ENCODE measurements around the gene CAPZB. TPM values are rescaled to one million over a fixed set of nuclear protein-coding genes. Genes with fewer than 3 reads are reported as not detected.

The CAPZB gene
- polyA plus RNA-seq, 1 donor from 2014 or later, result 159 TPM

- no peak for TF ChIP-seq RAD21 (conservative IDR thresholded peaks at IDR 0.05)
- no peak for TF ChIP-seq TAF1 (IDR thresholded peaks at IDR 0.05; ENCODE audit: low read depth)
- TF ChIP-seq CTCF (IDR thresholded peaks at IDR 0.05; ENCODE audit: poor library complexity, severe bottlenecking), result peak; percentile 25
- no peaks in the 10 kb centered on the region for H3K27me3 ChIP-seq (ENCODE audit: insufficient read depth, low read depth, low read length)
- no peaks in the 10 kb centered on the region for H4K20me1 ChIP-seq (ENCODE audit: insufficient read depth)
- H3K79me2 ChIP-seq (replicated peaks; ENCODE audit: insufficient read depth, low read length), result no peaks in the 10 kb centered on the region
- no peaks in the 10 kb centered on the region for H3K9me3 ChIP-seq (ENCODE audit: low read length)
- H3K9me2 ChIP-seq (ENCODE audit: insufficient read depth, low read length), result no peaks in the 10 kb centered on the region
- no peaks in the 10 kb centered on the region for H3F3A ChIP-seq (ENCODE audit: insufficient read depth, low read length, poor library complexity, severe bottlenecking)
- no peak overlapping the region for H3K4me3 ChIP-seq (ENCODE audit: low read length)
- no peak overlapping the region for H2AFZ ChIP-seq (ENCODE audit: low read depth, low read length)
- no peak overlapping the region for H3K4me2 ChIP-seq (ENCODE audit: low read length)
- no peak overlapping the region for H3K27ac ChIP-seq (ENCODE audit: low read length)
- no peak overlapping the region for H3K9ac ChIP-seq (ENCODE audit: low read length)
- peaks cover 12% of the 10 kb centered on the region for H3K36me3 ChIP-seq (ENCODE audit: insufficient read depth, low read length)
Measured at GRCh38 chr1:19374083-19374801, 111.1 kb downstream of the CAPZB start.

- no peak overlapping the region for H3K4me3 ChIP-seq (ENCODE audit: low read length)
- H3K36me3 ChIP-seq (ENCODE audit: insufficient read depth, low read length), result peaks cover 12% of the 10 kb centered on the region
- no peaks in the 10 kb centered on the region for H3F3A ChIP-seq (ENCODE audit: insufficient read depth, low read length, poor library complexity, severe bottlenecking)
- H4K20me1 ChIP-seq (ENCODE audit: insufficient read depth), result no peaks in the 10 kb centered on the region
- H3K9me2 ChIP-seq (ENCODE audit: insufficient read depth, low read length), result no peaks in the 10 kb centered on the region
- no peaks in the 10 kb centered on the region for H3K27me3 ChIP-seq (ENCODE audit: insufficient read depth, low read depth, low read length)
- no peak overlapping the region for H3K4me2 ChIP-seq (ENCODE audit: low read length)
- no peaks in the 10 kb centered on the region for H3K9me3 ChIP-seq (ENCODE audit: low read length)
- no peaks in the 10 kb centered on the region for H3K79me2 ChIP-seq (replicated peaks; ENCODE audit: insufficient read depth, low read length)
- TF ChIP-seq CTCF (IDR thresholded peaks at IDR 0.05; ENCODE audit: poor library complexity, severe bottlenecking) (no peak), TAF1 (IDR thresholded peaks at IDR 0.05; ENCODE audit: low read depth) (no peak), EZH2 (IDR thresholded peaks at IDR 0.05; ENCODE audit: borderline replicate concordance, insufficient read depth, low read length, poor library complexity, severe bottlenecking) (no peak), SMC3 (conservative IDR thresholded peaks at IDR 0.05; ENCODE audit: poor library complexity) (no peak), POLR2AphosphoS5 (IDR thresholded peaks at IDR 0.05) (no peak), RAD21 (conservative IDR thresholded peaks at IDR 0.05) (no peak), EP300 (conservative IDR thresholded peaks at IDR 0.05; ENCODE audit: poor library complexity, severe bottlenecking) (no peak), MXI1 (conservative IDR thresholded peaks at IDR 0.05; ENCODE audit: poor library complexity, severe bottlenecking) (no peak)
- H3K27ac ChIP-seq (ENCODE audit: low read length), result no peak overlapping the region
- no peak overlapping the region for H3K9ac ChIP-seq (ENCODE audit: low read length)
- no peak overlapping the region for H2AFZ ChIP-seq (ENCODE audit: low read depth, low read length)
Measured at GRCh38 chr1:19373211-19374082, 111.9 kb downstream of the CAPZB start.
